GM12801 (cell line): ENCODE measurements around the gene AHNAK2.

Experiments used
- TF ChIP-seq, protein P1 (sequence below): IDR thresholded peaks from one replicate; pipeline ENCODE4 v1.5.1; 2011; ENCODE audit warnings: control low read depth; ENCODE audit not compliant: insufficient read length; ENCODE audit errors: extremely low read depth

AHNAK2 gene

DNA sequence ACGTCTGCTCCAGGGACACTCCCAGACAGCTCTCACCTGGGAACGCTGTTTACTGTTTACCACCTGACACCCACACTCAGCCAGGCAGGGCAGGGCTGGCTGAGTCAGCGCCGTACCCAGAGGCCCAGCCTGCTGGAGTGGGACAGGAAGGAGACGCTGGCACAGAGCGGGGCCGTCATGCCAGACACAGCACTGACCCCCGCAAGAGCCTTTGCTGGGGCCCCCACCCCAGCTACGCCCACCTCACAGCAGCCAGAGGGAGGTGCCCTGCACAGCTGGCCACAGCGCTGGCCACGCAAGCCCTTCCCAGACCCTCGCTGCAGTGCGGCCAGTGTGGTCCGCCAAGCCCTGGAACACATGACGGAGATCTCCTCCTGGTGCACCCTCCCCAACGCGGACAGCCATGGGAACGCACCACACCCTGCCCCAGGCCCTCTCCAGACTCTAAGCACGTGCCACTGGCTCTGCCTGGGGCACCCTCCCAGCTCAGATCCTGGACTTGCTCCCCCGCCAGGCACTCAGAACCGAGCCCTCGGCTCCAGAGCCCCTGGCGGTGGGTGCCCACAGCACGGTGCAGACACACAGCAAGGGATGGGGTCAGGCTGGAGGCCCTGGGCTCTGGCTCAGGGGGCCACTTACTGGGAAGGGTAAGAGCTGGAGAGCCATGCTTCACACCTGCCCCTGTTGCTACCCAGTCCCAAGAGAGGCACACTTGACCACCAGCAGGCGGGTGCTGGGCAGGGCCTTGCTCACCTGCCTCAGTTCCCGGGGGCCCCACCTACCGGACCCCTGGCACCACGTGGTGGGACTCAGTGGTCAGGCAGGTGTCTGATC lies 5.7 kb downstream of the AHNAK2 start:
- TF ChIP-seq, protein P1, sequence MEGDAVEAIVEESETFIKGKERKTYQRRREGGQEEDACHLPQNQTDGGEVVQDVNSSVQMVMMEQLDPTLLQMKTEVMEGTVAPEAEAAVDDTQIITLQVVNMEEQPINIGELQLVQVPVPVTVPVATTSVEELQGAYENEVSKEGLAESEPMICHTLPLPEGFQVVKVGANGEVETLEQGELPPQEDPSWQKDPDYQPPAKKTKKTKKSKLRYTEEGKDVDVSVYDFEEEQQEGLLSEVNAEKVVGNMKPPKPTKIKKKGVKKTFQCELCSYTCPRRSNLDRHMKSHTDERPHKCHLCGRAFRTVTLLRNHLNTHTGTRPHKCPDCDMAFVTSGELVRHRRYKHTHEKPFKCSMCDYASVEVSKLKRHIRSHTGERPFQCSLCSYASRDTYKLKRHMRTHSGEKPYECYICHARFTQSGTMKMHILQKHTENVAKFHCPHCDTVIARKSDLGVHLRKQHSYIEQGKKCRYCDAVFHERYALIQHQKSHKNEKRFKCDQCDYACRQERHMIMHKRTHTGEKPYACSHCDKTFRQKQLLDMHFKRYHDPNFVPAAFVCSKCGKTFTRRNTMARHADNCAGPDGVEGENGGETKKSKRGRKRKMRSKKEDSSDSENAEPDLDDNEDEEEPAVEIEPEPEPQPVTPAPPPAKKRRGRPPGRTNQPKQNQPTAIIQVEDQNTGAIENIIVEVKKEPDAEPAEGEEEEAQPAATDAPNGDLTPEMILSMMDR, result no peak

DNA sequence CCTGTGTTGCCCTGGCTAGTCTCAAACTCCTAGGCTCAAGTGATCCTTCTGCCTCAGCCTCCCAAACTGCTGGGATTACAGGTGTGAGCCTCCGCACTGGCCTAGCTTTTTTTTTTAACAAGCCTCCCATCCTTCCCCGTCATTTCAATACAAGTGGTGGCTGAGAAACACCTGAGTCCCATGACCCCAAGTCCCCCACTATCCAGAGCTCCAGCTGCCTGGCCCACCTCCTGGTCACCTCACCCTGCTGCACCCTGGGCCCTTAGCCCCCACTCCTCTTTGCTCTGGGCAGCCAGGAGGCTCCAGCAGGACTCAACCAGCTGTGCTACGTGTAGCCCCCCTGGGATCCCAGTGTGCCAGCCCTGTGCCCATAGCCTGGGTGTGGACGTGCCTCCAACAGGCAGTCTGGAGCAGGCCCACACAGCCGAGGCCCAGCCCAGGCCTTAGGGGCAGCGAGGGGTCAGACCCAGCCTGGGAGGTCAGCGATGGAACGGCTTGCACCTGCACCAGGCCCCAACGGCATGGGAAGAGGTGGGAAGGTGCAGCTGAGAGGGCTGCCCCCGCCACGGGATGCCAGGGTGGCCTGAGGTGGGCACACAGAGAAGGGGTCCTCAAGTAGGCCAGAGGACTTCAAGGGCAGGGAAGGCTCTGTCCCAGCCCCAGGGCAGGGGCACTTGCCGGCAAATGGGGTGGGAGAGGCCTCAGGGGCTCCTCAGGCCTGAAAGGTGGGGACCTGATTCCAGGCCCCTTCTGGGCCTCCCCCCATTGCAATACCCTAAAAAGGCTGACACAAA lies 6.5 kb downstream of the AHNAK2 start:
- TF ChIP-seq, protein P1, result no peak

DNA sequence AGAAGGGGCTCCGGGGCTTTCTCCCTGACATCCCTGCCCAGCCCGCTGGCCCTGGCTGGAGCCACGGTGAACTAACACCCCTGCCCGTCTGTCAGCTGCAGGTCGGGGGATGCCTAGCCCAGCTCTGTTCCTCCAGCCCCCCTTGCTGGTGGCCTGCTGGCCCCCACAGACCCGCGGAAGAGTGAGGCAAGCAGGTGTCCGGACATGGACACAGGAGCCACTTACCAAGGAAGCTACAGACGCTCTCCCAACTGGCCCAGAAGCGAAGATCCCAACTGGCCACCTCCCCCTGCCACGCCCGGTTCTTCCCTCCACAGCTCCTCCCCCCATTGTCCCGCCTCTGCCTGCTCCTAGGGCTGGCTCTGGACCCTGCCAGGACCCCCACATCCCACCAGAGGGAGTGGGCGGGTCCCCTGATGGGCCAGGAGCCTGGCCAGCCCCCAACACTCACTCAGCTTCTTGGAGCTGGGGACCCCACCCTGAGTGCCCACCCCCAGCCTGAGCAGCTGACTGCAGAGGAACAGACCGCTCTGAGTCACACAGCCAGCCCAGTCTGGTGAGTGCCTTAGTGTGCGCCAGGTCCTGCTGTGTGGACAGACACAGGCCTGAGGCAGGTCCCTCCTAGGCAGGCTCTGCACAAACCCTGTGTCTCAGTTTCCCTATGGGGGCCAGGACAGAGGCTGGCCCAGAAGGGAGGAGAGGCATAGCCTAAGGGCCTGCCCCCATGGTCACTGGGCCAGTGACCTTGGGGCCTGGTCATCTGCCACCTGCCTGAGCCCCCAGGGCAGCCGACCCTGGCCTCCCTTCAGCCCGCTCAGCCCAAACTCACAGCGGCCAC lies 7.7 kb downstream of the AHNAK2 start:
- TF ChIP-seq, protein P1, result no peak

DNA sequence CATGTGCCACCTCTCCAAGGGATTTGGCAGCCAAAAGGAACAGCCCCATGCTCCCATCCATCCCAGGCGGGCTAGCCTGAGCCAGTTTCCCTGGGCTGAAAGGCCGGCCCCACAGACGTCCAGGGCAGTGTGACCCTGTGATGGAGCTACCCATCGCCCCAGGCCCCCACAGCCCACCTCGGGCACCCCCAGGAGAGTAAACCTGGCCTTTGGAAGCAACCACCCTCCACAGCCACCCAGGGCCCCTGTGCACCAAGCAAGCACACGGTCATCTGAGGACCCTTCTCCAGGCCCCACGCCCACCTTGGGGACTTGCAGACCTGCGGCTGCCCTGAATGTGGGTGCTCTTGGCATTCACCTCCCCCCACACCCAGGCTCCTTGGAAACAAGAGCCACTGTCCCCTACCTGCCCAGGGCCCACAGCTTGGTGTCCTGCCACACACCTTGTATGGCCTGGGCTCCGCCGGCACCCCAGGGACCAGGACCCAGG lies 8.4 kb downstream of the AHNAK2 start:
- TF ChIP-seq, protein P1, result no peak

DNA sequence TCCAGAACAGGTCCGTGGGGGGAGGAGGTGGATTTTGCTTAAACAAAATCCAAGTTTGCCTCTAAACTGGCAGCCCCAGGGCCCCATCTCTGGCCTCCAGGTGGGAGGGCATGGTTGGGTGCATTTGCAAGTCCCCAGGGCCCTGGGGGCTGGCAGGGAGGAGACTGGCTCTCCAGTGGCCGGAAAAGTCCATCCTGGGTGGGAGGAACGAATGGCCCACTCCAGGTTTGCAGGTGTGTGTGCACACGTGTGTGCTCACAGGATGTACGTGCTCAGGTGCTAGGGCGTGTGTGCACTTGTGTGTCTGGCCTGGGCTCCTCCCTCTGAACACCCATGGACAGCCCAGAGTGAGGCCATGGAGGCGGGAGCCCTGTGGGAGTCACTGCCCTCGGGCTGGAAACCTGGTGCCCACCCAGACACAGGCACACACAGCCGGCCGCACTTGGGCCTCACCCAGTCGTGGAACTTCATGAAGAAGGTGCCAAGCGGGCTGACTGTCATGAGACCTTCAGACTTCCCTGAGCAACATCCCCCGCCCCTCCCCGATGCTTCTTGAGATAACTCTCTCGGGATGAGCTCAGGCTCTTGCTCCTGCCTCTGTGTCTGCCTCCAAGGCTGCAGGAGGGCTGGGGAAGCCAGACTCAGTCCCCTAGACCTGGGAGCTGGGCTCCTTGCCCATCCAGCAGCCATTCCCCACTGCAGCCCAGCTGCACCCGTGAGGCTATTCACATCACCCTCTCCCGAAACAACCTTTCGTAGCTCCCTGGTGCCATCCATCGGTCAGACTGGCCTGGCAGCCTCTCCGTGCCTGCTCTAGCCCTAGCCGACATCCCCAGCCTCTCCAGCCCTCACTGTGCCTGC lies 9.4 kb downstream of the AHNAK2 start:
- TF ChIP-seq, protein P1, result no peak

DNA sequence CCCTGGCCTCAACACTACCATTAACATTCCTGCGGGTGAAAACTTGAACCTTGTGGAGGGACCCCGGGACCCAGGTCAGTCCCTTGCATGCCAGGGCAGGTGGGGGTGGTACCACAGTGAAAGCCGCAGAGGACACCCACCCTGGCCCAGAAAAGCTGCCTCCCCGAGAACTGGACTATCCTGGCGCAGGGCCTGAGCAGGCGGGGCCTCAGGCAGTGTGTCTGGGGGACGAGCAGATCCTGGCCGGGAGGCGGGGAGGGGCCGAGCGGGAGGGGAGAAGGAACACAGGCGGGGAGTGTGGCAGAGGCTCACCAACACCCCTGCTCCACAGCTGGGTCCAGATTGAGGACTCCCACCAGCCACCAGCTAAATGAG lies 10.0 kb downstream of the AHNAK2 start:
- TF ChIP-seq, protein P1, result no peak
